HG02973 (cell line): ENCODE measurements around the gene SPOP.
A peak's percentile ranks its signal among the peaks of the same experiment; 100 is the strongest.
"Not testable (repeated sequence)": the region's sequence is repeated elsewhere in the genome, so short reads cannot be mapped to it uniquely, and the experiment has no call there.

ENCODE experiments used
- ATAC-seq: cut with Tn5 transposase; IDR thresholded peaks from one replicate; pipeline ENCODE4 v1.9.1; 2021; ENCODE audit warnings: moderate library complexity; ENCODE audit not compliant: unreplicated experiment

SPOP gene

DNA sequence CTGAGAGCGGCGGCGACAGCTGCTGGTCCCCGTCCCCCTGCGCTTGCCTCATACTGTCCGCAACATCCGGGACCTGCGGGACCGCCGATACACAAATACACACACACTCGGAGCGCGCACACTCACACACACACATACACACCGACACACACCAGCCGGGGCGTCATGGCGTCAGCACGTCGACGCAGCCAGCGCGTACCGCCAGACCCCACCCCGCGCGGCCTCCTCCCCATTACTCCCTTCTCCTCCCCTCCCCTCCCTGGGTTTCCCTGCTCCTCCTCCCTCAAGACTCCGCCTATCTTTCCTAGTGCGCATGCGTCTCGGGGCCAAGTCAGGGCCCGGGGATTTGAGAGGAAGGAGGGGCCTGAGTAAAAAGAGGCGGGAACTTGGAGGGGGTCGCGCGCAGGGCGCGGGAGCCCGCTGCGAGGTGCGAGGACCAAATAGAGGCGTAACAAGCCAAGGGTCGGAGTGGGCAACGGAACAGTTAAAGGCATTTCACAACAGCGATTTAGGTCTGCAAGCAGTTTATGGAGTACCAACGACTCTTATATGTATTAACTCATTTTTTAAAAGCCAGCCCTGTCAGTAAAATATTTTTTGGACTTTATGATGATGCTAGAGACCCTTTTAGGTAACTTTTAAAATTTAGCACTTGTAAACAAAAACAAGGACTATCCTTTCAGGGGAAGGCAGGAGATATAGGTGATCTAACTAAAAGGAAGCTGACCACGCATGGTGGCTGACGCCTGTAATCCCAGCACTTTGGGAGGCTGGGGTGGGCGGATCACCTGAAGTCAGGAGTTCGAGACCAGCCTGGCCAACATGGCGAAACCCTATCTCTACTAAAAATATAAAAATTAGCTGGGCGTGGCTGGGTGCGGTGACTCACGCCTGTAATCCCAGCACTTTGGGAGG is at the start of gene SPOP:
SPOP (minus strand) TSS at position 165 of the 915 bp plus-strand sequence. CDS start 55,287 bp downstream, outside the sequence.
- peak; percentile 70 for ATAC-seq

DNA sequence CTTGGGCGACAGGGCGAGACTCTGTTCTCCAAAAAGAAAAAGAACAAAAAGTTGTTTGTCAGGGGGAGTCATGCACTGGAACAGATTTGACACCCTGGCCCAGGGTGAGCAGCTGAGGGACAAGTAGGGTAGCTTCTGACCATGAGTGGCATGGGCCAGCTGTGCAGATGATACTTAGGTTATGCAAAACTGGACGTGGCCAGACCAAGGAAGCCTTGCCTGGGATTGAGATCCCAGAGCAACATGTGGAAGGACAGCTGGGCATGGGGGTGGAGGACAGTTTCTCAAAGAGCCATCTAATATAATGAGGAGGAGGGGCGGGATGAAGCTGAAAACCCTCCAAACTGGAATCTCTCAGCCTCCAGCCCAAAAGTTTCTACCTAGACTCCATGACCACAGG is 49.5 kb upstream of the SPOP start:
- ATAC-seq = no peak

DNA sequence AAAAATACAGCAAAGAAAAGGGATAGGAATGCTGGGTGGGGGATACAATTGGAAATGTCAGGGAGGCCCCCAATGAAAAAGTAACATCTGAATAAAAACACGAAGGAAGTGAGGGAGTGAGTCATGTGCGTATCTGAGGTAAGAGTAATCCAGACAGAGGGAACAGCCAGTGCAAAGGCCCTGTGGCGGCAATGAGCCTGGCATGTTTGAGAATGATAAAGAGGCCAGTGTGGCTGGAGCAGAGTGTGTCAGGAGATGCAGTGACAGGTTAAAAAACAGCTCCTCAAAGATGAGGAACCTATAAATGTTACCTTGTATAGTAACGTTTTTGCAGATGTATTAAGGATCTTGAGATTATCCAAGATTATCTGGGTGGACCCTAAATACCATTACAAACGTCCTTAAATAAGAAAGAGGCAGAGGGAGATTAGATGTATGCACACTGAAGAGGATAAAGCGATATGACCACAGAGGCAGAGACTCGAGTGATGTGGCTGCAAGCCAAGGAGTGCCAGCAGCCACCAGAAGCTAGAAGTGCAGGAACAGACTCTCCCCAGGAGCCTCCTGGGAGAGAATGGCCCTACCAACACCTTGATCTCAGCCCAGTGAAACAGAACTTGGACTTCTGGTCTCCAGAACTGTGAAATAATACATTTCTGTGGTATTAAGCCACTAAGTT is 47.7 kb upstream of the SPOP start:
- ATAC-seq = no peak

- ATAC-seq = not testable (repeated sequence)
Observed at GRCh38 chr17:49724552-49724951, 46.7 kb upstream of the SPOP start.

- ATAC-seq = no peak
Observed at GRCh38 chr17:49723423-49723822, 45.5 kb upstream of the SPOP start.

GRCh38 chr17:49722066-49722465 is 44.2 kb upstream of the SPOP start:
- ATAC-seq = no peak

GRCh38 chr17:49717371-49717861 is 39.5 kb upstream of the SPOP start:
- ATAC-seq = no peak

DNA sequence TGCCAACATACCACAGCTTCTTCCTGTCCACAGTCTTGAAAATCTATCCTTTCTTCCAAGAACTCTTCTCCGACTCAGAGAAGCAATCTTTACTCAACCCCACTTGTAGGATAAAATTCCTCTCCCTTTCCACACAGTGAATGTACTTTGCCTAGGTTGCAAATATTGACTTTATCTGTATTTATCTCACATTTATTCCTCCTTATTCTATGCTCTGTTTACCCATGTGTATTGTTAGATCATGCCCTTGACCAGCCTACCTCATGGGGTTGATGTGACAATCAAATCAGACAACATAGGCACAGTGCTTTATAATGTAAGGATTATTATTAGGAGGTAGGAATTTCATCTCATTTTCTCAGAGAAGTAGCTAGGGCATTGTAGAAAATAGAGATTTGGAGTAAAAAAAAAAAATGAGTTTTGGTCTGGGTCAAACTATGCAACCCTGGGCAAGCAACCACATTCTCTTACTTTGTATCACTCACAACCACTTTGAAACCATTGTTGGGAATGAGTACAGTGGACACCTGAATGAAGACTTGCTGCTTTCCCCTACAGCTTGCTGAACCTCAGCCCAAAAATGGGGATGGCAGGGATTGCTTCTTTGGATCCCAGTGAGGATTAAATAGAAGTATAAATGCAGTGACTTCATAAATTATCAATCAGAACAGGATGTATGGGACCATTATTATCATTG is 38.9 kb upstream of the SPOP start:
- ATAC-seq = no peak

DNA sequence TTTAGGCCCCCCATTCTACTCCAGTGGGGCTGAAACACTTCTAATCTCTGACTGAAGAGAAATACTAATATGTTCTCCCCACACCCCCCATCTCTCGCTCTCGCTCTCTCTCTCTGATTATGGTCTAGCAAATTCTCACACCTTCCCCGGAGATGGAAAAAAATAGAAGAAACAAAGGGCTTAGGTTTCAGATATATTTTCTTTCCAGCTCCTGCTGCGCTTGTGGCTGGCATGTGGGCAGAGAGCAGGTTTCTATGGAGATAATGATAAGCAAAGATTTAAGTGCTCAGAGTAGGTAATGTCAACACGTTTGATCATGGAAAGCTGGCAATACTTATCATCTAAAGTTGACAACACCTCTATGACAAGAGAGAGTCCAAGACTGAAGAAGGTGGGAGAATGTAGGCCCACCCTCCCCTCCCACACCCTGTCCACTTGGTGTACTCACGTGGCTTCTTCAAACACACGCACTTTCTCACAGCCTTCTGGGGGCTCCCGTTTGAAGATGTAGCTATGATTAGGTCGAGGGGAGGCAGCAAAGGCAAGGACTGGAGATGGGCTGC is 37.9 kb upstream of the SPOP start:
- no peak for ATAC-seq

DNA sequence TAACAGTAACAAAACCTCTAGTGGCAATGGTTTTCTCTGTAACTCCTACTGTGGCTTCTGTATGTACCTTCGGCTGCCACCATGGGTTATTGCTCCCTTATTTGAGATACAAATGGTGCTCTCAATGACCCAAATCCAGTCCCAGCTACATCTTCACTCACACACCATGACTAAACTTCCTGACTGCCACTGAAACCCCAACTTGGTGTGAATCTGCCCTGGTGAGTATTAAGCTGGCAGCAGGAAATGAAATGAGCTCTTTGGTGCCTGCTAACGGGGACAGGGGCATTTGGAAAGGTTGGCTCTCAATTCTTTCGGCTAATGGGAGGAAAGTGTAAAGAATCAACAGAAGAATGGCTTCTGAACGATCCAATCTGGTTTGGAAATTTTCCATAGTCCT is 37.3 kb upstream of the SPOP start:
- ATAC-seq = no peak

DNA sequence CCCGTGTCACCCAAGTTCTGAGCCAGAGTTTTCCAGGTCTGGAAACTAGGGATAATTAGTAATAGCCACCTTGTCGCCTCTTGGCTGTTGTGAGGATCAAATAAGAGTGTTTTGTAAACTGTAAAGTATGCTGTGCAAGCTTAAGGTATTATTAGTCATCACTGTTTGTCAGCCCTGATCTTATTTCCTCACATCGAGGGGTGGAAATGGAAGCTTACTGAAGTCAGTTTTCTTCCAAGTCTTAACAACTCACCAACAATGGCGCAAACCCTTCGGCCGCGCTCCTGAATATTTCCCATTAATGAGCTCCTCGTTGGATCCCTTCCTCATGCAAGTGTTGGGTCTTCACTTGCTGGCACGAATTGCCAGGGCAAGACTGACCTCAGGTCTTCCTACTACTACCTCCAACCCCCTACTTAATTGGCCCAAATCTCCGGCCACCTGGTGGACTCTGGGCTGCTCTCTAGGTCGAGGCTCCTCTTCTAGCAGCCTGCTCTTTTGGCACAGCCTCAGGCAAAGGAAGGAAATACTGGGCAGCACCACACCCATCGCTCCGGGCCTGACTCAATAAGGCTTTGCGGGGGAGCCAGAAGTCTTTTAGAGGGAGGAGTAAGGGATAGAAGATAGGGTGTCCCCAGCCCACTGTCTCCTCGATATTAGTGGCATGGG is 30.8 kb upstream of the SPOP start:
- no peak for ATAC-seq

DNA sequence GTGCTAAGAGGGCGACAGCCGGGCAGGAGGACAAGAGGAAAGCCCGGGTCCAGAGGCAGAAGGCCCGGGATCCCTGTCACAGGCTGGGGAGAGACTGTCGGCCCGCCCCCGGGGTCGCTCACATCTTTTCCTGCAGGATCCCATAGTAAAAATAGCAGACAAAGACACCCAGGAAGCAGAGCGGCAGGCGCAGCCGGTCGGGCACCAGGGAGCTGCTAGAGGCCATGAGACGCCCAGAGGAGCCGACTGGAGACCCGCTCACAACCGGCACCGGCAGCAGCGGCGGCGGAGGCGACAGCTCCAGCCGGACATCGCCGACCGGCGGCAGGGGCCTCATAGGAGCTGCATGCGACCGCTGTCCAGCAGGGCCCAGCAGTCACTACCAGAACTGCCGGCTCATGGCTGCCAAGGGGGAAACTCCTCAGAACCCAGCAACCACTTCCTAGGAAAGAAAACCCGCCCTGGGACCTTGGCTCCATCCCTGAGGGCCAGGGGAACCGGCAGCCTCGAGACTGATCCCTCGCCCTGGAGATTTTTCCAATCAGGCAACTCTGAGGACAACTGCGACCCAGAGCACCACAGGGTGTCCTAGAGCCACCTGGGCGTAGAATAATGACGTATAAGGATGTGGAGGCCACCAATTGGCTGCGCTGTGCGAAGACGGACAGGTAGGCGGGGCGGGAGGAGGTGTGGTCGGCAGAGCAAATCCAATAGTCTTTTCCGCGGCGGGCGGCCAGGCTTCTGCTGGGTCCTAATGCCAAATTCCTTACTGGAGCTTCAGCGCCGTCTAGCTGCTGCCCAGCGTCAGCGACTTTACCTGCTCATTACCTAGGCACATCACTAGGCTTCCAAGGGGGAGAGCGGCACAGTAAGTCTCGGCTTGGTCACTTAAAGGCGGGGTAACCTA is 30.0 kb upstream of the SPOP start, which contains the start of gene SLC35B1:
SLC35B1 (minus strand) TSS at position 357 of the 907 bp plus-strand sequence; CDS start at position 226, 131 bp downstream.
- ATAC-seq = peak; percentile 78

DNA sequence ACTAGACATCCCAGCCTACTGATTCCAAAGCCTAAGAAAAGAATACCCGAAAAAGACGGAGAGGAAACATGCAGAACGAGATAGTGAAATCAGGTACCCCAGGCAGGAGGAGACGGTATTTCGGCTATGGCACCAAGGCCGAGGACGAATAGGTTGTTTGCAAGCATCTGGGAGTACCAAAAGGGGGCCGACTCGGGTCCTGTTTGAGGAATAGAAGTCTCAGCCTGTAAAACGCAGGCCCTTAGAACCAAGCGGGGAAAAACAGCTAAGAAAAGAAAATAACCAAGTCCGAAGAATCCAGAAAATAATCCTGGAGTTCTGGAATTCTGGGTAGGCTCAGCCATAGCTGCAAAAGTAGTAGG is 29.3 kb upstream of the SPOP start:
- ATAC-seq = no peak

- ATAC-seq = no peak
Observed at GRCh38 chr17:49705254-49705653, 27.4 kb upstream of the SPOP start.

DNA sequence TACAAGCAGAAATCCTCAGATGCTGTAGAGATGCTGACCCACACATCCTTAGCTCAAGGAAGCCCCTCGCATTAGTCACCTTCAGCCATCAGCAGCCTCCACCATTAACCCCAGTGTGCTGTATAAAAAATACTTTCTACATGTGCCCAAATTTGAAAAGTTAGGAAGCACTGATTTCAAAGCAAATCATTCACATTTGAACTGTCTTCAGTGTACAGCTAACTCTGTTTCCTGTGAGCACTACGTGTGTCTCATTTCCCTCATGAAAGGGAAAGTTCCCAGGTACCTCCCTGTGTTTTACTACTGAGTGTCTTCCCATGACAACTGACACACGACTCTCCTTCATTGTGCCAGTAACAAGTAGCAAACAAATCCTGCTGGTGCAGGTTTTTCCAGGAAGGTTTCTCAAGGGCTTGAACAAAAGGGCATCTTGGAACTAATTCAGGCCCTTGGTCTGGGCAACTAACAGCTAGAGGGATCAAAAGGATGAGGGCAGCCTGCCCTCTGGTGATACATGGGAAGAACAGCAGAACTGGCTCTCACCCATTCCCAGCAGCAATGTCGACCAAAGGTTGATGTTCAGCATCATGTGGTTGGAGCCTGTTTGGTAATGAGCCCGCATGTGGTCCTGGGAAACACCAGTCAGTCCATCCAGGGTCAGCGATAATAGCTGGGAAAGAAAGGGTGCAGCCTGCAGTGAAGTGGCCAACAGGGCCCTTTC is 25.8 kb upstream of the SPOP start:
- no peak for ATAC-seq

DNA sequence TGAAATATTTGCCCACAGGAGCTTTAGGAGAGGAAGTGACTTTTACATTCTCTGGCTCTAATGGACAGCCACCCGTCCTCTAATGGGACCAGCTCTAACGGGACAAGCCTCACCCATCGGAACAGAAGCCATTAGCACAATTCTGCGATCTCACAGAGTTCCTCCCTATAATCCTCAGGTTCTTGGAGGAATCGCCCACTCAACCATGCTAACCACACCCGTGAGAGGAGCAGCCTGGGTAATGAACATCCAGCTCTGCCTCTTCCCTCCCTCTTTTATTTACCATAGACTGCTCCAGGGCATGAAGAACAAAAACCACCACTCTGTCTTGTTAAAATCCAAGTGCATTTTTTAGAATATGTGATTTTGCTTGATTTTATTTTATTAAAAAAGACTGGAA is 23.1 kb upstream of the SPOP start:
- no peak for ATAC-seq

DNA sequence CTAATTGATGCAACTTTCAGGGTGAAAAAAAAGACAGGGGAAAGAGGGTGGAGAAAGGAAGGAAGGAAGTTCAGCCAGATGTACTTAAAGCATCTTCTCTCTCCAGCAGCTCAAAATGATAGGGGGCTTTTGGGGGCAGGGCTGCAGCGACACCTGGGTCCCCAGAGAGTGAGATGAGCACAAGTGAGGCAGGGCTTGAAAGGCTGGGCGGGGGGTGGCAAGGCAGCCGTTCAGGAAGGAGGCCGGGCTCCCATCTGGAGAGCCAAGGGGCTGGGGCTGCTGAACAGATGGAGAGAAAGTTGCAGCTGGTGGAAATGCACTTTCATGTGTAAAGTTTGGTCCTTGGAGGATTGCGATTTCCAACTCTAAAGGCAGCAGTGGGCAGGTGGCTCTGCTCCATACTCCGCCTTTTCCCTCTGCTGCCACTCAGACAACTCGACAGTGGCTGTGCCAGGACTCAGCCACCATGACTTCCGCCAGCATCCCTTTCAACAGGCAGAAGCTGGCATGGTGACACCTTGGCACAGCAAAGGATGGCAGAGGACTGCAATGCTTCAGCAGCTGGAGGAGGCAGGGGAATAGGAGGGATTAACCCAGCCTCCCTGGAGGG is 22.2 kb upstream of the SPOP start:
- ATAC-seq = no peak

DNA sequence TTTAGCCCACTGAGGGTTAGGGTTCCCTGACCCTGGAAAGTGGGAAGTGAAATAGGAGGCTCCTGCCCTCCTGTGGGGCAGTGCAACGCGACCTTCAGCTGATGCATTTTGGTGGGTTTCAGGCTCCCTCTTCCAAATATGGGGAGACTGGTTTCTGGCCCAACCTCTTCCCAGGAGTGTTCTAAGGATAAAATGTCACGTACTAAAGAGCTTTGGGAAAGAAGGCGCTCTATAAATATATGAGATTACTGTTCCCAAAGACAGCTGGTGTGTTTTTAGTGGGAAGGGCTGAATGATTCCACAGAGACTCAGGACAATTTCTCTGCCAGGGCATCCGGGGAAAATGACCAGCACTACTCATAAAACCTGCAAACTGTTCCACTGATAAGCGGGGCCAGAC is 20.1 kb upstream of the SPOP start:
- ATAC-seq = no peak
